A673 (cell line): Measurements from ENCODE around the gene PRKG1. TPM values are rescaled to one million over a fixed set of nuclear protein-coding genes. Genes with fewer than 3 reads are reported as not detected.

Source experiments
- BruUV-seq: library from RNA; stranded (reverse); fragments of 400-500 nt; replicated peaks from 2 replicates; lab custom pipeline; 2021; lab: Mats Ljungman, UMichigan
- CTCF ChIA-PET: fragments of 300-600 bp; sonication (Branson Sonifier 250); formaldehyde crosslinking; loops from one replicate; lab custom pipeline; 2022; ENCODE audit warnings: antibody characterized with exemption; lab: Charles Lee
- POLR2A ChIA-PET: fragments of 300-600 bp; sonication (Branson Sonifier 250); formaldehyde crosslinking; loops from one replicate; lab custom pipeline; 2022; ENCODE audit warnings: antibody characterized with exemption; ENCODE audit not compliant: low non-redundant PET; lab: Charles Lee
- DNase-seq: peaks from one replicate; pipeline ENCODE4 v3.0.0-alpha.2; 2015; ENCODE audit warnings: low spot score
- H3K27ac ChIP-seq: fragments of 200-600 bp; sonication (generic); 2 replicates; pipeline ENCODE4 v1.5.1; 2016; ENCODE audit warnings: mixed run types, low read depth, mild to moderate bottlenecking, mixed read lengths, antibody characterized with exemption, low read length; ENCODE audit not compliant: poor library complexity, severe bottlenecking
- H3K27me3 ChIP-seq: fragments of 200-600 bp; sonication (generic); replicated peaks from 2 replicates; pipeline ENCODE4 v1.6.1; 2017; ENCODE audit warnings: mixed run types, low read depth, mild to moderate bottlenecking, mixed read lengths, antibody characterized with exemption, low read length; ENCODE audit not compliant: insufficient read depth, poor library complexity
- H3K36me3 ChIP-seq: fragments of 200-600 bp; sonication (generic); 2 replicates; pipeline ENCODE4 v1.6.1; 2016; ENCODE audit warnings: mixed run types, mild to moderate bottlenecking, mixed read lengths, antibody characterized with exemption, low read length; ENCODE audit not compliant: insufficient read depth, poor library complexity, severe bottlenecking
- H3K4me1 ChIP-seq: fragments of 200-600 bp; sonication (generic); 2 replicates; pipeline ENCODE4 v1.6.1; 2017; ENCODE audit warnings: mixed run types, mild to moderate bottlenecking, mixed read lengths, antibody characterized with exemption, low read length; ENCODE audit not compliant: insufficient read depth, poor library complexity, severe bottlenecking
- H3K4me3 ChIP-seq: fragments of 200-600 bp; sonication (generic); 2 replicates; pipeline ENCODE4 v1.5.1; 2016; ENCODE audit warnings: low read depth, mixed run types, mild to moderate bottlenecking, mixed read lengths, low read length; ENCODE audit not compliant: poor library complexity, severe bottlenecking
- H3K9me3 ChIP-seq: fragments of 200-600 bp; sonication (generic); 2 replicates; pipeline ENCODE4 v1.6.1; 2016; ENCODE audit warnings: mixed run types, low read depth, mild to moderate bottlenecking, mixed read lengths, antibody characterized with exemption, low read length; ENCODE audit not compliant: poor library complexity, severe bottlenecking
- CTCF ChIP-seq: fragments of 300-800, 200-600 bp; sonication (generic); conservative IDR thresholded peaks from 2 replicates; pipeline ENCODE4 v1.5.1; 2017; ENCODE audit warnings: low read depth, mild to moderate bottlenecking, antibody characterized with exemption, low read length, moderate library complexity, mixed read lengths
- EZH2 ChIP-seq: fragments of 200-600 bp; sonication (generic); IDR thresholded peaks from 2 replicates; pipeline ENCODE4 v1.6.1; 2017; ENCODE audit warnings: borderline replicate concordance, low read depth, mild to moderate bottlenecking, mixed read lengths, antibody characterized with exemption, low read length; ENCODE audit not compliant: poor library complexity, severe bottlenecking
- intact Hi-C: fragments of 100-400 bp; cut with micrococcal nuclease; formaldehyde crosslinking; loops from one replicate; pipeline ENCODE4 v1.10.0; 2022; ENCODE audit not compliant: unreplicated experiment
- total RNA-seq: library from RNA; stranded (reverse); gene quantifications from 2 replicates; pipeline ENCODE4 v1.2.3, GENCODE V29; 2021

Gene PRKG1
- total RNA-seq, 1 experiment from 2014 or later = 0.58 TPM

GRCh38 chr10:51171946-51172345, 97.7 kb downstream of the PRKG1 start:
- no peaks in the 10 kb centered on the region for H3K27me3 ChIP-seq
- intact Hi-C loops = no loop called here
- POLR2A ChIA-PET = no interaction called here
- no TSS peak for BruUV-seq
- H3K4me1 ChIP-seq = no peaks in the 10 kb centered on the region
- H3K9me3 ChIP-seq = no peaks in the 10 kb centered on the region
- DNase-seq = no peak
- no peak overlapping the region for H3K4me3 ChIP-seq
- CTCF ChIA-PET = no interaction called here
- no peaks in the 10 kb centered on the region for H3K36me3 ChIP-seq
- no peak for TF ChIP-seq EZH2
- no peak for TF ChIP-seq CTCF
- no peak overlapping the region for H3K27ac ChIP-seq

- ChIA-PET POLR2A (no interaction called here), CTCF (no interaction called here)
- TF ChIP-seq CTCF = no peak
- TF ChIP-seq EZH2 = no peak
- Histone ChIP-seq H3K27me3 (no peaks in the 10 kb centered on the region), H3K9me3 (no peaks in the 10 kb centered on the region), H3K4me3 (no peak overlapping the region), H3K27ac (no peak overlapping the region), H3K36me3 (no peaks in the 10 kb centered on the region), H3K4me1 (no peaks in the 10 kb centered on the region)
- BruUV-seq = no TSS peak
- DNase-seq = no peak
- intact Hi-C loops = no loop called here
Measured at GRCh38 chr10:51176976-51177695, 102.8 kb downstream of the PRKG1 start.

- intact Hi-C loops = no loop called here
- ChIA-PET POLR2A (no interaction called here), CTCF (no interaction called here)
- BruUV-seq = no TSS peak
- H3K4me3 ChIP-seq = no peak overlapping the region
- no peak for DNase-seq
- H3K4me1 ChIP-seq = no peaks in the 10 kb centered on the region
- no peaks in the 10 kb centered on the region for H3K9me3 ChIP-seq
- no peaks in the 10 kb centered on the region for H3K36me3 ChIP-seq
- no peak overlapping the region for H3K27ac ChIP-seq
- TF ChIP-seq EZH2 = no peak
- no peak for TF ChIP-seq CTCF
- no peaks in the 10 kb centered on the region for H3K27me3 ChIP-seq
Measured at GRCh38 chr10:51178634-51179033, 104.3 kb downstream of the PRKG1 start.
